Peyer's patch (tissue), 4 donors: ENCODE results near the gene PTPRM. TPM values are rescaled to one million over a fixed set of nuclear protein-coding genes. Genes with fewer than 3 reads are reported as not detected.

Experiments used
- DNase-seq, 3 donors: peaks; one replicate each; pipeline ENCODE4 v3.0.0-alpha.2; 2017 to 2019
- H3K27ac ChIP-seq, 4 donors: fragments of 200-600 bp; sonication (generic); one replicate each; pipeline ENCODE4 v1.5.1; 2016 to 2019
- H3K27me3 ChIP-seq, 2 donors: fragments of 200-600 bp; sonication (generic); one replicate each; pipeline ENCODE4 v1.5.1; 2019
- H3K36me3 ChIP-seq, 3 donors: fragments of 200-600 bp; sonication (generic); one replicate each; pipeline ENCODE4 v1.5.1; 2016 to 2019
- H3K4me1 ChIP-seq, 4 donors: fragments of 200-600 bp; sonication (generic); one replicate each; pipeline ENCODE4 v1.5.1; 2016 to 2019
- H3K4me3 ChIP-seq, 4 donors: fragments of 200-600 bp; sonication (generic); 1 replicate in 3 of 4; 2 replicates in 1 of 4; pipeline ENCODE4 v1.5.1; 2016 to 2019; ENCODE audit warnings: mild to moderate bottlenecking in 1 of 4
- H3K9me3 ChIP-seq, 4 donors: fragments of 200-600 bp; sonication (generic); one replicate each; pipeline ENCODE4 v1.5.1; 2016 to 2019; ENCODE audit warnings: mild to moderate bottlenecking in 1 of 4
- CTCF ChIP-seq, 6 experiments: fragments of 450-650 bp in 4 of 6; fragments of 200-600 bp in 2 of 6; sonication (generic) in 1 of 6; IDR thresholded peaks; one replicate each; pipeline ENCODE4 v1.5.1; 2017 to 2019; ENCODE audit warnings: antibody characterized with exemption in 6 of 6, mild to moderate bottlenecking in 3 of 6, moderate library complexity in 1 of 6
- POLR2A ChIP-seq, 2 donors: fragments of 450-650 bp; IDR thresholded peaks; one replicate each; pipeline ENCODE4 v1.5.1; 2017; ENCODE audit warnings: antibody characterized with exemption in 2 of 2, mild to moderate bottlenecking in 2 of 2, moderate library complexity in 2 of 2
- total RNA-seq, 4 donors: library from RNA; depleted of rRNA; stranded (reverse); fragments of >200 nt; gene quantifications; one replicate each; pipeline ENCODE4 v1.1.0, GENCODE V29; 2016

Gene PTPRM
- total RNA-seq, 4 donors from 2014 or later, result 39.6 to 211 (median 80.3) TPM

GRCh38 chr18:8313043-8313442 lies 745.9 kb downstream of the PTPRM start:
- H3K9me3 ChIP-seq, result no peaks in the 10 kb centered on the region
- H3K4me1 ChIP-seq, result no peaks in the 10 kb centered on the region
- DNase-seq, result no peak
- H3K4me3 ChIP-seq, result no peak overlapping the region
- no peak overlapping the region for H3K27ac ChIP-seq
- no peaks in the 10 kb centered on the region for H3K27me3 ChIP-seq
- TF ChIP-seq CTCF (IDR thresholded peaks at IDR 0.05) (no peak), POLR2A (IDR thresholded peaks at IDR 0.05) (no peak)
- no peaks in the 10 kb centered on the region for H3K36me3 ChIP-seq

- no peak for DNase-seq
- Histone ChIP-seq H3K4me1 (no peaks in the 10 kb centered on the region), H3K27me3 (no peaks in the 10 kb centered on the region), H3K4me3 (no peak overlapping the region), H3K9me3 (no peaks in the 10 kb centered on the region), H3K36me3 (no peaks in the 10 kb centered on the region), H3K27ac (no peak overlapping the region)
- TF ChIP-seq POLR2A (IDR thresholded peaks at IDR 0.05) (no peak), CTCF (IDR thresholded peaks at IDR 0.05) (no peak)
These were observed 747.0 kb downstream of the PTPRM start for GRCh38 chr18:8314124-8314523.

- Histone ChIP-seq H3K27me3 (no peaks in the 10 kb centered on the region), H3K4me1 (no peaks in the 10 kb centered on the region), H3K9me3 (no peaks in the 10 kb centered on the region), H3K27ac (no peak overlapping the region), H3K36me3 (no peaks in the 10 kb centered on the region), H3K4me3 (no peak overlapping the region)
- DNase-seq, result no peak
- TF ChIP-seq CTCF (IDR thresholded peaks at IDR 0.05), result no peak
- no peak for TF ChIP-seq POLR2A (IDR thresholded peaks at IDR 0.05)
These were observed 752.8 kb downstream of the PTPRM start for GRCh38 chr18:8319798-8320489.

- H3K27me3 ChIP-seq, result no peaks in the 10 kb centered on the region
- H3K27ac ChIP-seq, result no peak overlapping the region
- no peaks in the 10 kb centered on the region for H3K9me3 ChIP-seq
- no peak overlapping the region for H3K4me3 ChIP-seq
- no peaks in the 10 kb centered on the region for H3K36me3 ChIP-seq
- H3K4me1 ChIP-seq, result no peaks in the 10 kb centered on the region
- TF ChIP-seq CTCF (IDR thresholded peaks at IDR 0.05) (no peak), POLR2A (IDR thresholded peaks at IDR 0.05) (no peak)
- no peak for DNase-seq
These were observed 755.4 kb downstream of the PTPRM start for GRCh38 chr18:8322486-8322885.

- TF ChIP-seq CTCF (IDR thresholded peaks at IDR 0.05) (no peak), POLR2A (IDR thresholded peaks at IDR 0.05) (no peak)
- Histone ChIP-seq H3K9me3 (no peaks in the 10 kb centered on the region), H3K27ac (no peak overlapping the region), H3K27me3 (no peaks in the 10 kb centered on the region), H3K36me3 (no peaks in the 10 kb centered on the region), H3K4me3 (no peak overlapping the region), H3K4me1 (peaks cover 0 to 8% (median 0%) of the 10 kb centered on the region in 4 donors)
- no peak for DNase-seq
These were observed 757.4 kb downstream of the PTPRM start for GRCh38 chr18:8324343-8325065.
